ENCODE data around the gene CDK17. TPM values are rescaled to one million over a fixed set of nuclear protein-coding genes. Genes with fewer than 3 reads are reported as not detected.

Gene CDK17
- total and polyA plus RNA-seq, 9 of the 15 experiments (the other 6 are each of a cell fraction or from before 2014, with no cell fraction given) = 4.8 to 39.3 (median 21.6) TPM

GRCh38 chr12:96335270-96335669 lies 65.0 kb downstream of the CDK17 start:
- Histone ChIP-seq H3K4me1 (replicated peaks in 1 of 2; ENCODE audit: control insufficient read depth in 2 of 2, insufficient read depth in 2 of 2, low read length in 2 of 2) (peaks cover 0 to 5% of the 10 kb centered on the region in 2 experiments; a peak in 2 of 5 replicates), H3K36me3 (ENCODE audit: control insufficient read depth, insufficient read depth, low read length) (peaks cover 7% of the 10 kb centered on the region; the same call in 2 of the 3 replicates), H4K20me1 (replicated peaks; ENCODE audit: control insufficient read depth, insufficient read depth, low read length) (no peaks in the 10 kb centered on the region), H3K79me2 (ENCODE audit: control insufficient read depth, insufficient read depth, low read length) (peaks cover 44% of the 10 kb centered on the region), H3K9me1 (ENCODE audit: control insufficient read depth, insufficient read depth, low read length) (no peaks in the 10 kb centered on the region), H3K27me3 (ENCODE audit: control insufficient read depth in 2 of 2, insufficient read depth in 2 of 2, low read length in 2 of 2) (no peaks in the 10 kb centered on the region), H3K27ac (ENCODE audit: extremely low read depth, low read depth, low read length) (no peak overlapping the region), H3K4me3 (no peak overlapping the region), H2AFZ (ENCODE audit: low read depth, low read length) (no peak overlapping the region), H3K9ac (ENCODE audit: insufficient read depth in 1 of 2, low read depth in 2 of 2, low read length in 2 of 2) (no peak overlapping the region), H3K9me3 (replicated peaks; ENCODE audit: control insufficient read depth, insufficient read depth, low read depth, low read length) (peaks cover 3% of the 10 kb centered on the region), H3K4me2 (ENCODE audit: insufficient read depth, low read length) (no peak overlapping the region)
- DNase-seq (ENCODE audit: extremely low read depth in 1 of 4, low spot score in 3 of 4) (no peak), ATAC-seq (no peak), FAIRE-seq (no peak)
- ChIA-PET POLR2A (no interaction called here), CTCF (ENCODE audit: low intra/inter-chr PET ratio) (no interaction called here)
- in situ Hi-C loops (cut with MboI) = no loop called here
- BruUV-seq (replicated peaks) = no TSS peak
- 88% methylated on average over 5 of the region's 5 CpGs for WGBS (ENCODE audit: insufficient coverage, low coverage, missing lambda C conversion rate)
- intact Hi-C loops (cut with micrococcal nuclease) = no loop called here
- TF ChIP-seq ZNF655 (CRISPR knock-in tag; IDR thresholded peaks at IDR 0.05) (no peak), HNRNPLL (IDR thresholded peaks at IDR 0.05; ENCODE audit: low read depth, low read length, poor library complexity, severe bottlenecking) (no peak), EZH2 (IDR thresholded peaks at IDR 0.05; ENCODE audit: borderline replicate concordance, low read depth, low read length) (no peak), CBX5 (IDR thresholded peaks at IDR 0.05; ENCODE audit: borderline replicate concordance, low read depth) (no peak), ZNF217 (CRISPR knock-in tag; IDR thresholded peaks at IDR 0.05) (no peak), HOXB6 (CRISPR knock-in tag; IDR thresholded peaks at IDR 0.05; ENCODE audit: borderline replicate concordance) (no peak), MAFK (IDR thresholded peaks at IDR 0.05; ENCODE audit: low read length) (no peak), FOXA3 (CRISPR knock-in tag; conservative IDR thresholded peaks at IDR 0.05 in 1 of 2, IDR thresholded peaks at IDR 0.05 in 1 of 2) (no peak), POLR2B (IDR thresholded peaks at IDR 0.05; ENCODE audit: low read depth, partially characterized antibody) (no peak), KAT7 (CRISPR knock-in tag; IDR thresholded peaks at IDR 0.05; ENCODE audit: borderline replicate concordance) (no peak), GABPB1 (CRISPR knock-in tag; IDR thresholded peaks at IDR 0.05) (no peak), THAP12 (CRISPR knock-in tag; IDR thresholded peaks at IDR 0.05) (no peak)
- TF ChIP-seq, protein P1, sequence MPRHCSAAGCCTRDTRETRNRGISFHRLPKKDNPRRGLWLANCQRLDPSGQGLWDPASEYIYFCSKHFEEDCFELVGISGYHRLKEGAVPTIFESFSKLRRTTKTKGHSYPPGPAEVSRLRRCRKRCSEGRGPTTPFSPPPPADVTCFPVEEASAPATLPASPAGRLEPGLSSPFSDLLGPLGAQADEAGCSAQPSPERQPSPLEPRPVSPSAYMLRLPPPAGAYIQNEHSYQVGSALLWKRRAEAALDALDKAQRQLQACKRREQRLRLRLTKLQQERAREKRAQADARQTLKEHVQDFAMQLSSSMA (CRISPR knock-in tag; IDR thresholded peaks at IDR 0.05) = no peak
- TF ChIP-seq, protein P2, sequence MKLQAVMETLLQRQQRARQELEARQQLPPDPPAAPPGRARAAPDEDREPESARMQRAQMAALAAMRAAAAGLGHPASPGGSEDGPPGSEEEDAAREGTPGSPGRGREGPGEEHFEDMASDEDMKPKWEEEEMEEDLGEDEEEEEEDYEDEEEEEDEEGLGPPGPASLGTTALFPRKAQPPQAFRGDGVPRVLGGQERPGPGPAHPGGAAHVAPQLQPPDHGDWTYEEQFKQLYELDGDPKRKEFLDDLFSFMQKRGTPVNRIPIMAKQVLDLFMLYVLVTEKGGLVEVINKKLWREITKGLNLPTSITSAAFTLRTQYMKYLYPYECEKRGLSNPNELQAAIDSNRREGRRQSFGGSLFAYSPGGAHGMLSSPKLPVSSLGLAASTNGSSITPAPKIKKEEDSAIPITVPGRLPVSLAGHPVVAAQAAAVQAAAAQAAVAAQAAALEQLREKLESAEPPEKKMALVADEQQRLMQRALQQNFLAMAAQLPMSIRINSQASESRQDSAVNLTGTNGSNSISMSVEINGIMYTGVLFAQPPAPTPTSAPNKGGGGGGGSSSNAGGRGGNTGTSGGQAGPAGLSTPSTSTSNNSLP (IDR thresholded peaks at IDR 0.05; ENCODE audit: borderline replicate concordance, low read depth, low read length) = no peak
- TF ChIP-seq, protein P3, sequence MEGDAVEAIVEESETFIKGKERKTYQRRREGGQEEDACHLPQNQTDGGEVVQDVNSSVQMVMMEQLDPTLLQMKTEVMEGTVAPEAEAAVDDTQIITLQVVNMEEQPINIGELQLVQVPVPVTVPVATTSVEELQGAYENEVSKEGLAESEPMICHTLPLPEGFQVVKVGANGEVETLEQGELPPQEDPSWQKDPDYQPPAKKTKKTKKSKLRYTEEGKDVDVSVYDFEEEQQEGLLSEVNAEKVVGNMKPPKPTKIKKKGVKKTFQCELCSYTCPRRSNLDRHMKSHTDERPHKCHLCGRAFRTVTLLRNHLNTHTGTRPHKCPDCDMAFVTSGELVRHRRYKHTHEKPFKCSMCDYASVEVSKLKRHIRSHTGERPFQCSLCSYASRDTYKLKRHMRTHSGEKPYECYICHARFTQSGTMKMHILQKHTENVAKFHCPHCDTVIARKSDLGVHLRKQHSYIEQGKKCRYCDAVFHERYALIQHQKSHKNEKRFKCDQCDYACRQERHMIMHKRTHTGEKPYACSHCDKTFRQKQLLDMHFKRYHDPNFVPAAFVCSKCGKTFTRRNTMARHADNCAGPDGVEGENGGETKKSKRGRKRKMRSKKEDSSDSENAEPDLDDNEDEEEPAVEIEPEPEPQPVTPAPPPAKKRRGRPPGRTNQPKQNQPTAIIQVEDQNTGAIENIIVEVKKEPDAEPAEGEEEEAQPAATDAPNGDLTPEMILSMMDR (IDR thresholded peaks at IDR 0.05 in 2 of 3, conservative IDR thresholded peaks at IDR 0.05 in 1 of 3; ENCODE audit: insufficient read depth in 2 of 3, low read depth in 1 of 3, low read length in 3 of 3) = no peak

Data from K562 (cell line).